Naive thymus-derived CD8-positive, alpha-beta T cell (primary cell): ENCODE measurements around the gene KCP. TPM values are rescaled to one million over a fixed set of nuclear protein-coding genes. Genes with fewer than 3 reads are reported as not detected.
"Not testable (repeated sequence)": the region's sequence is repeated elsewhere in the genome, so short reads cannot be mapped to it uniquely, and the experiment has no call there.

ENCODE experiments used
- ATAC-seq, 2 donors: fragments of 150-1000 bp; cut with Tn5 transposase in 1 of 2; sonication (Bioruptor Pico), chemical (Tn5 transposase) in 1 of 2; 1 replicate in 1 of 2; 2 replicates in 1 of 2; pipeline ENCODE4 v1.10.0; 2021; ENCODE audit warnings: mild to moderate bottlenecking in 2 of 2, moderate library complexity in 2 of 2
- POLR2A ChIA-PET: fragments of 350-600 bp; sonication (Branson Sonifier 250); formaldehyde crosslinking; loops from one replicate; lab custom pipeline; 2021; ENCODE audit warnings: antibody characterized with exemption; lab: Charles Lee
- DNase-seq, 10 donors: peaks; one replicate each; pipeline versions ENCODE4 v3.0.0 to v3.0.0-alpha.2; 2020 to 2022
- H3K27ac Mint-ChIP-seq, 10 donors: one replicate each; pipeline ENCODE4 v1.8.0; 2020 to 2022; ENCODE audit warnings: mild to moderate bottlenecking in 10 of 10, mixed read lengths in 10 of 10, moderate library complexity in 4 of 10, inconsistent platforms in 1 of 10
- H3K27me3 Mint-ChIP-seq, 5 donors: one replicate each; pipeline ENCODE4 v1.8.0; 2021 to 2022; ENCODE audit warnings: mixed read lengths in 5 of 5
- H3K36me3 Mint-ChIP-seq, 3 donors: one replicate each; pipeline ENCODE4 v1.8.0; 2020 to 2022; ENCODE audit warnings: mixed read lengths in 3 of 3, mild to moderate bottlenecking in 2 of 3, inconsistent platforms in 1 of 3
- H3K4me1 Mint-ChIP-seq, 4 donors: one replicate each; pipeline ENCODE4 v1.8.0; 2021 to 2022; ENCODE audit warnings: mixed read lengths in 4 of 4
- H3K4me3 Mint-ChIP-seq, 10 donors: one replicate each; pipeline ENCODE4 v1.8.0; 2020 to 2022; ENCODE audit warnings: mild to moderate bottlenecking in 10 of 10, mixed read lengths in 10 of 10, moderate library complexity in 6 of 10, inconsistent platforms in 1 of 10
- H3K9me3 Mint-ChIP-seq, 9 donors: one replicate each; pipeline ENCODE4 v1.8.0; 2020 to 2022; ENCODE audit warnings: mixed read lengths in 9 of 9, mild to moderate bottlenecking in 3 of 9, inconsistent platforms in 1 of 9, moderate library complexity in 1 of 9
- polyA plus RNA-seq, 3 donors: library from polyadenylated mRNA; unstranded; fragments of 300-500 nt; fragmentation: Illumina TruSeq; gene quantifications; one replicate each; pipeline ENCODE4 v1.2.3, GENCODE V29; 2021
- total RNA-seq, 8 experiments: library from RNA in 2 of 8; stranded (reverse) in 2 of 8; gene quantifications; one replicate each; pipeline ENCODE4 v1.2.3 and lab custom pipeline; 2021 to 2026

Gene KCP
- total and polyA plus RNA-seq, 5 experiments from 2014 or later: 0.29 to 0.33 TPM; not detected in 3

DNA sequence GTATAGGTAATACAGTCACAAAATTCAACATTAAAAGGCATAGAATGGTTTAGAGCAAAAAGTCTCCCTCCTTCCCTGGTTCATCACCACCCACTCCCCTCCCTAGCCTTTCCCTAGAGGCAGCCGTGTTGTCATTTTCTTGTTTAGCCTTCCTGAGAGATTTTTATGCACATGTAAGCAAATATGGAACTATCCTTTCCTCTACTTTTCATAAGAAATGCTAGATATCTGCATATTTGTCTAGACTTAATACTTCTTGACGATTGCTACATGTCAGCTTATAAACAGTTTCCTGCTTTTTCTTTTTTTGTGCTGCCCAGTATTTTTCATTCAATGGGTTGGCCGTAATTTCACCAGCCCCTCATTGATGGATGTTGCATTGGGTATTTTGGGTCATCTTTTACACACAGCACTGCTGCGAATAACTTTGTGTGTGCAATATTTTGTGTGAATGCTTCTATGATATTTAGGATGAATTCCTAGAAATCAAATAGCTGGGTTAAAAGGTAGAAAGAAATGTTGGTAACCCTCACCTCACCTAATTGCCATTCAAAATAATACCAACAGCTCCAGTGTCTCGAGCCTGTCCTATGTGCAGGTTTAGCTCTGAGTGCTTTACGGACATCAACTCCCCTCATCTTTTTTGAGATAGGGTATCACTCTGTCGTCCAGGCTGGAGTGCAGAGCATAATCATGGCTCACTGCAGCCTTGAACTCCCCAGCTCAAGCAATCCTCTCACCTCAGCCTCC, 34.2 kb upstream of the KCP start:
- H3K4me3 Mint-ChIP-seq: no peak overlapping the region
- H3K27ac Mint-ChIP-seq: no peak overlapping the region

DNA sequence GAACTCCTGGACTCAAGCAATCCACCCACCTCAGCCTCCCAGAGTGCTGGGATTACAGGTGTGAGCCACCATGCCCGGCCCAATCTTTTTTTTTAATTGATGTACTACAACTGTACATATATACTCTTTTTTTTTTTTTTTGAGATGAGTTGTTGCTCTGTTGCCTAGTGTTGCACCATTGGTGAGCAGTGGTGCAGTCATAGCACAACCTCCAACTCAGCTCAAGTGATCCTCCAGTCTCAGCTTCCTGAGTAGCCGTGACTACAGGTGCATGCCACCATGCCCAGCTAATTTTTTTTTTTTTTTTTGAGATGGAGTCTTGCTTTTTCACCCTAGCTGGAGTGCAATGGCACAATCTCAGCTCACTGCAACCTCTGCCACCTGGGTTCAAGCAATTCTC, 32.7 kb upstream of the KCP start:
- peak overlapping the region in 1 of 10 donors; percentile 34 for H3K27ac Mint-ChIP-seq
- peaks cover 8 to 26% (median 19%) of the 10 kb centered on the region in 4 donors for H3K4me1 Mint-ChIP-seq
- not testable (repeated sequence) for ATAC-seq, H3K36me3 Mint-ChIP-seq, H3K4me3 Mint-ChIP-seq, H3K9me3 Mint-ChIP-seq, DNase-seq
- peaks cover 4 to 29% (median 16%) of the 10 kb centered on the region in 5 donors for H3K27me3 Mint-ChIP-seq
- POLR2A ChIA-PET: interaction anchor here (0.7 kb wide), 2 partner anchors 19 to 855 kb away, joined by 4 to 5 read pairs; no protein-coding TSS in a partner anchor

More for the DNA sequence above, 34.2 kb upstream of the KCP start:
- POLR2A ChIA-PET: no interaction called here
- H3K27me3 Mint-ChIP-seq: peaks cover 0 to 20% (median 11%) of the 10 kb centered on the region in 5 donors
- H3K4me1 Mint-ChIP-seq: peaks cover 5 to 22% (median 14%) of the 10 kb centered on the region in 4 donors
- H3K36me3 Mint-ChIP-seq: no peaks in the 10 kb centered on the region
- ATAC-seq (no peak), DNase-seq (no peak)
- H3K9me3 Mint-ChIP-seq: no peaks in the 10 kb centered on the region

DNA sequence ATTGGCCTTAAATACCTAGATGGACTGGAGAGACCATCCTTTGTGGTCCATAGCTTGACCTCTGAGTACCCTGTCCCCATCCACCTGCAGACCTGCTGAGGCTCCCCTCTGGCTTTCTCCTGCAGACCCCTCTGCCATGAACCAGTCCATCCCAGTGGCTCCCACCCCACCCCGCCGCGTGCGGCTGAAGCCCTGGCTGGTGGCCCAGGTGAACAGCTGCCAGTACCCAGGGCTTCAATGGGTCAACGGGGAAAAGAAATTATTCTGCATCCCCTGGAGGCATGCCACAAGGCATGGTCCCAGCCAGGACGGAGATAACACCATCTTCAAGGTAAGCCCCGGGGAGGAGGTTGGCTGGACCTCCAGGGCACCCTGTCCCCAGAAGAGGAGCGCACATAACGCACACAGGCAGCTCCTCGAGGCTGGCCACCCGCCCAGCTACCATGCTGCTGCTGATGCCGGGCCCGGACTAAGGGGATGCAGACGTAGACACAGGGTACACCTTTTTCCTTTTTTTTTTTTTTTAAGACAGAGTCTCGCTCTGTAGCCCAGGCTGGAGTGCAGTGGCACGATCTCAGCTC, 31.5 kb upstream of the KCP start:
- Mint-ChIP-seq H3K27ac (no peak overlapping the region), H3K4me3 (no peak overlapping the region), H3K27me3 (peaks cover 6 to 38% (median 21%) of the 10 kb centered on the region in 5 donors), H3K36me3 (peaks cover 0 to 4% (median 2%) of the 10 kb centered on the region in 3 donors), H3K4me1 (peaks cover 12 to 31% (median 23%) of the 10 kb centered on the region in 4 donors), H3K9me3 (no peaks in the 10 kb centered on the region)
- POLR2A ChIA-PET: no interaction called here
- DNase-seq (no peak), ATAC-seq (no peak)

DNA sequence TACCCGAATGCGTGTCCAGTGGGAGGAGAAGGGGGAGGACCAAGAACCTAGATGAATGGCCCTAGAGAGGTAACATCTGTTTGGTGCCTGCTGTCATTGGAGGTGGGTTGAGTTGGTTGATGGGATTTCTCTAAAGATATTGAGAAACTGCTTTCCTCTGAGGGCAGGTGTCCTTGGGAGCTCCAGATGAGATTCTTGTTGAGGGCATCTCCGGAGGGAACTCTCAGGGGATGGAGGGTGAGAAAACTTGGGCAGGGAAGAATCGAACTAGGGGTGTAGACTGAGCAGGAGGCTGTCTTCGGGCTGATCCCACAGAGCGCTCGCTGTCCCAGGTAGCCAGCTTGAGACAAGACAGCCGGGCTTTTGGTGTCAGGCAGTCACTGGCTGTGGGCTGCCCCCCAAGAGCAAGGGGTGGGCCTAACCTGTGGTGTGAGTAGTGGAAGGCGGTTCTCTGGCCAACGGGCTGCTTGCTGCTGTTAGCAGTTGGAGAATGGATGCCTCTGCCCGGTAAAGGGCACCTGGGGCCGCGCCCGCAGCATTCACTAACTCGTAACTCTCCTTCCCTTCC, 30.9 kb upstream of the KCP start:
- POLR2A ChIA-PET: no interaction called here
- H3K27me3 Mint-ChIP-seq: peaks cover 10 to 45% (median 25%) of the 10 kb centered on the region in 5 donors
- peak overlapping the region in 2 of 10 donors; percentile 51 to 95 for H3K4me3 Mint-ChIP-seq
- ATAC-seq (no peak), DNase-seq (no peak)
- H3K36me3 Mint-ChIP-seq: peaks cover 0 to 6% (median 6%) of the 10 kb centered on the region in 3 donors
- peaks cover 14 to 35% (median 26%) of the 10 kb centered on the region in 4 donors for H3K4me1 Mint-ChIP-seq
- peak overlapping the region in 1 of 10 donors; percentile 55 for H3K27ac Mint-ChIP-seq
- H3K9me3 Mint-ChIP-seq: no peaks in the 10 kb centered on the region

DNA sequence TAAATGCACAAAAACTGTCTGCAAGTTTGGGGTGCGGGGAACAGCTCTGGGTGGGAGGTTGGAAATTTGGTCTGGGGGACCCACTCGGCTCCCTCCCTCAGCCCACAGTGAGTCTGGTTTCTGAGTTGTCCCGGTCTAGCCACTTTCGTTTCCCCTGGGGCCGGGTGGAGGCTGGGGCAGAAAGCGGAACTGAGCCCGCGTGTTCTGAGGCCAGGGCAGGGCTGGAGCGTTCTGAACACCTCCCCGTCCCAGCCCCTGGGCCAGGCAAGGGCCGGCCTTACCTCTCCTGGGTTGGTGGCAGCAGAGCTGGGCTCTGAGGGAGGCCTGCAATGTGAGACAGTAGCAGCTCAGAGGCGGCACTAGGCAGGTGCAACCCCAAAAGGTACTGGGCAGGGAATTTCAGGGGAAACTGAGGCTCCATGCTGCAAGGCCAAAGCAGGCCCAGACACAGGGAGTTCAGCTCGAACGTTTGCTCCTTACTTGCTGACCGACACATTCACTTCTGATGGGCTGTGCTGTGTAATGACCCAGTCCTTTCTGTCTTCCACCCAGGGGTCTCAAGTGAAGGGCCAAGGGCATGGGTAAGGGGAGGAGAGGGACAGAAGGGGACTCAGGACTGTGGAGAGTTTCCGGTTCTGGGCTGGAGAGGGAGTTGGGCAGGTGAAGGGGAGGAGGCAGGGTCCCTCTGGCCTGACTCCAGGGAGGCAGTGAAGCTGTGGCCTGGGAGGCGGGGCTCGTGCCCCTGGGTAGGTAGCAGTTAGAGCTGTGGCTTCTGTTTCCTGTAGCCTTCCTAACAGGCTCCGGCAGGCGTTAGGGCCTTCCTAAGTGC, 30.2 kb upstream of the KCP start:
- Mint-ChIP-seq H3K4me1 (peaks cover 14 to 35% (median 26%) of the 10 kb centered on the region in 4 donors), H3K9me3 (no peaks in the 10 kb centered on the region), H3K36me3 (peaks cover 0 to 6% (median 6%) of the 10 kb centered on the region in 3 donors), H3K27me3 (peaks cover 10 to 45% (median 25%) of the 10 kb centered on the region in 5 donors), H3K4me3 (peak overlapping the region in 5 of 10 donors; percentile 10 to 95 (median 51)), H3K27ac (peak overlapping the region in 3 of 10 donors; percentile 38 to 67 (median 55))
- ATAC-seq: peak; percentile 20 to 57
- DNase-seq: peak in 1 of 10 donors; percentile 61
- POLR2A ChIA-PET: no interaction called here

DNA sequence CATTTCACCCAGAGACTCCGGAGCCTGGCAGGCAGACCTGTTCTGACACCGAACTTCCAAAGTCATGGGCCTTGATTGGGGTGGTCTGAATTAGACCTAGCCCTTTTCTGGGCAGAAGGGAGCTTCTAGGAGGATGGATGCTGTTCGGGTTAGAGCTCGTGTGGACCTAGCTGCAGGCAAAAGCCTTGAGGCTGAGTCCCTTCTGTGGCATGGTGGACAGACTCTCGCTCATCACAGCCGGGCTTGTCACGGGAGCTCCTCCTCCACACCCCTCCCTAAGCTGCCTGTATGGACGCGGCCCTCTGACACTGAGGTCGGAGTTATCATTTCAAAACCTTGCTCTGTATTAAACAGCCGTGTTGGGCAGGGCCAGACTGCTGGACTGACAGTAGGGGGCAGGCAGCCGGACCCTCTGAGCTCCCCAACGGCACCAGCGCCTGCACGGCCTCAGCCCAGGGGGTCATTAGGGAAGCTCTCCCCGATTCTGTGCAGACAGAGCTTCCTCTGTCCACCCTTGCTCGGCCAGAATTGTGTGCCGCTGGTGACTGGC, 29.4 kb upstream of the KCP start:
- H3K27ac Mint-ChIP-seq: peak overlapping the region in 2 of 10 donors; percentile 24 to 55
- POLR2A ChIA-PET: no interaction called here
- no peaks in the 10 kb centered on the region for H3K9me3 Mint-ChIP-seq
- peak overlapping the region in 8 of 10 donors; percentile 10 to 95 (median 40) for H3K4me3 Mint-ChIP-seq
- ATAC-seq (peak in 1 of 2 donors; percentile 7), DNase-seq (no peak)
- peaks cover 14 to 40% (median 26%) of the 10 kb centered on the region in 4 donors for H3K4me1 Mint-ChIP-seq
- H3K36me3 Mint-ChIP-seq: peaks cover 0 to 6% (median 6%) of the 10 kb centered on the region in 3 donors
- peaks cover 10 to 45% (median 25%) of the 10 kb centered on the region in 5 donors for H3K27me3 Mint-ChIP-seq

DNA sequence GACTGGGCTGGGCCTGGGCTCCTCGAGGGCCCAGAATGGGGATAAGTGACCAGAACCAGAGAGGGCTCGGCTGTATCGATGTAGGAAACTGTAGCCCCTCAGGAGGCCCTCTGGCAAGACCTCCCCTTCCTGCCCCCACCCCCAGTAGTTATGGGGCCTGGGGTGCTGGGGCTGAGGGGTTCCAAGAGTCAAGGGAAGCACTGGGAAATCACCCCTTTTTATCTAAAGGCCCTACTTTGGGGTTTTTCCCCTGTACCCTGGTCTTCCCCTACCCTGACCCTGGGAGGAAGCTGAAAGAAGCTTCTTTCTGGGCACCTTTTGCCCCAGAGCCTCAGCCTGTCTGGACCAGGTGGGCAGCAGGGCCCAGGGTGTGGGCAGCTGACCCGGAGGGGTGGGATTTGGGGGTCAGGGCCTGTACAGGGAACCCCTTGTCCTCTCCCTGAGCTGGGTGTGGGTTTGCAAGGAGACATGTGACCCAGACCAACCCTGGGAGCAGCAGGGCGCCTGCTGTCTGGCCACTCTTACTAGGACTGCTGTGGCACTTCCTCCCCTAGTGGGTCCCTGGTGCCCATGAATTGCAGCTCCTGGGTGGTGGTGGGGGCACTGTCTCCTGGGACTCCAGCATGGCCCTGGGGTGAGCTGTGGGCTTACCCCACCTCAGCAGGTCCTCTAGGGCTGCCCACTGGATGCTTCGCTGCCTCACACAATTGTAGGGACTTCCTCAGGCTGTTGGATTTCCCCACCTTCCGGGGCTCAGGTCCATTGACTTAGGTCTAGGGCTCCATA, 28.8 kb upstream of the KCP start:
- ATAC-seq: peak; percentile 19 to 43
- no peak for DNase-seq
- Mint-ChIP-seq H3K27me3 (peaks cover 10 to 45% (median 25%) of the 10 kb centered on the region in 5 donors), H3K4me1 (peaks cover 14 to 45% (median 26%) of the 10 kb centered on the region in 4 donors), H3K9me3 (no peaks in the 10 kb centered on the region), H3K4me3 (peak overlapping the region in 9 of 10 donors; percentile 10 to 95 (median 69)), H3K27ac (peak overlapping the region in 1 of 10 donors; percentile 51), H3K36me3 (peaks cover 0 to 6% (median 6%) of the 10 kb centered on the region in 3 donors)
- POLR2A ChIA-PET: no interaction called here

DNA sequence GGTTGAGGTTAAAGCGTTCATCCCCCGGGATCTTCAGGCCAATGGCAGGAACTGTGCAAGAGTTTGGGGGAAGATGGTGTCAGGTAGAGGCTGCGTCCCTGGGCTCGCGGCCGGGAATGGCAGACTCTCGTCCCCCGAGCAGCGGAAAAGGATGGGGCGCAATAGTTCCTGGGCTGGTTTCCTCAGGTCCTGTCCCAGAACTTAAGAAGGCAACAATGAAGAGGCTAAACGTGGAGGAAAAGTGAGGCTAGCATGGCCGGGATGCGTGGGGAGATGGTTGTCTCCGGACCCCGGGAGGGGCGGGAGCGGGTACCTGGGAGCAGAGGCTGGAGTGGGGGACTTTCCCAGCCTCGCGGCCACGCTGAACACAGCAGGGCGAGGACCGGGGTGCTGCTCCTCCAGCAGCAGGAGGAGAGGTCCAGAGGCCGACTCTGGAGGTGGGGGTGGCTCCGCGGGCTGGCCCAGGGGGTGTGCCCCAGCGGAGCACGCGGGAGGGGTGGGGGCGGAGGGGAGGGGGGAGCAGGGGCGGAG, 28.1 kb upstream of the KCP start:
- ATAC-seq: peak in 1 of 2 donors; percentile 17
- peak overlapping the region in 3 of 10 donors; percentile 31 to 76 (median 48) for H3K27ac Mint-ChIP-seq
- H3K4me3 Mint-ChIP-seq: peak overlapping the region; percentile 72 to 95 (median 84)
- DNase-seq: no peak
- peaks cover 0 to 6% (median 6%) of the 10 kb centered on the region in 3 donors for H3K36me3 Mint-ChIP-seq
- POLR2A ChIA-PET: no interaction called here
- H3K27me3 Mint-ChIP-seq: peaks cover 10 to 46% (median 25%) of the 10 kb centered on the region in 5 donors
- no peaks in the 10 kb centered on the region for H3K9me3 Mint-ChIP-seq
- peaks cover 15 to 50% (median 27%) of the 10 kb centered on the region in 4 donors for H3K4me1 Mint-ChIP-seq

DNA sequence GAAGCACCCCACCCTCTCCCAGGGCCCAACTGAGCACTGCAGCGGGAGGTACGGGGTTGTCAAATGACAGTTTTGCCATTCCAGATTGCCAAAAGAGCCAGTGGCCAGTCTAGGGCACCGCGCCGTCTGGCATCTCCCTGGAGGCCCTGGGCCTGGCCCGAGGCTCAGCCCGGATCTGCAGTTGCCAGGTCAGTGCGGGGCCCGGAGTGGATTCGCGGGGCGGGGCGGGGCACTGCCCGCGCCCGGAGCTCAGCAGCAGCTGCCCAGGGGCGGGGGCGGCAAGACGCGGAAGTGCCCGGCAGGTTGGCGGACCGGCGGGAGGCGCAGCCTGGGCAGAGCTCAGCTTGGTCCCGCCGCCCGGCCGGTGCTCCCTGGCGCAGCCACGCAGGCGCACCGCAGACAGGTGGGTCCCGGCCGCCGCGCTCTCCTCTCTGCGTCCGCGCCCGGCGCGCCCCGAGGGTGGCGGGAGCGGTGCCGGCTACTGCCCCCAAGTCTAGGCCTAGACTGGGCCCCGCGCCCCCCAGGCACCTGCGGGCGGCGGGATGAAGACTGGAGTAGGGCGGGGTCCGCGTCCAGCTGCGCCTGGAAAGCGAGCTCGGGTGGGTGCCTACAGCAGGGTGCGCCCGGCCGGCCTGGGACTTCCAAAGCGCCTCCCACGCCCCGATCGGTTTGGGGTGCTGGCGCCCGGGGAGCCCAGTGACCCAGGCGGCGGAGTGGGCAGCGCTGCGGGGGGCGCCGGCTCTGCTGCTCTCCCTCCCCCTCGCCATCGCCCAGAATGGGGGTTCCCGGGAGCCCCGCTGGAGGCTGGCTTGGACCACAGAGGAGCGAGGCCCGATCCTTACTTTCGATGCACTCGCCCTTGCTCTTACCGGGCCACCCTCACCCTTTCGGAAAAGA, 27.4 kb upstream of the KCP start, which contains the start of gene IRF5:
Gene IRF5 (plus strand): TSS at position 281 of the 897 bp plus-strand sequence. CDS start 4,155 bp downstream, outside the sequence.
- ATAC-seq (peak; percentile 30 to 34), DNase-seq (no peak)

DNA sequence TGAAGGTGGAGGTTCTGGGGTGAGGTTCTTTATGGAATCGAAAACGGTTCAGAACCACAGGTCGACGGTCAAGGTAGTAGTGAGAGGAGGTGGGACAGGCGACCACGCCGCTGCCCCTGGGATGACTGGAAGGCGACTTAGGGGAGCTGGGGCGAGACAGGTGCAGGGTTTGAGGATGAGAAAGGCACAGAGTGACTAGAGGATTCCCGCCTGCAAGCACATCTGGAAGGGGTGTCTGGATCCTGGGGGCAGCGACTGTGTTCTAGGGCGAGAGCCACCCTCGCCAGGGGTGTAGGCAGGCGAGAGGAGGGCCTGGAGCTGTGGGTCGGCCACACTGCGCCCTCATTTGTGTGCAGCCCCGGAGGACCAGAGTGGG, 26.8 kb upstream of the KCP start:
- DNase-seq (no peak), ATAC-seq (no peak)
- H3K27me3 Mint-ChIP-seq: peaks cover 10 to 54% (median 29%) of the 10 kb centered on the region in 5 donors
- H3K4me3 Mint-ChIP-seq: peak overlapping the region; percentile 61 to 88 (median 78)
- H3K36me3 Mint-ChIP-seq: peaks cover 0 to 6% (median 6%) of the 10 kb centered on the region in 3 donors
- POLR2A ChIA-PET: no interaction called here
- peak overlapping the region in 2 of 10 donors; percentile 36 to 51 for H3K27ac Mint-ChIP-seq
- H3K9me3 Mint-ChIP-seq: no peaks in the 10 kb centered on the region
- peaks cover 22 to 63% (median 38%) of the 10 kb centered on the region in 4 donors for H3K4me1 Mint-ChIP-seq

More for the DNA sequence above, 27.4 kb upstream of the KCP start, which contains the start of gene IRF5:
- Mint-ChIP-seq H3K4me3 (peak within 1 kb of the TSS; percentile 72 to 95 (median 86)), H3K36me3 (peaks cover 0 to 6% (median 6%) of the 10 kb centered on the region in 3 donors), H3K27me3 (peaks cover 10 to 53% (median 29%) of the 10 kb centered on the region in 5 donors), H3K27ac (peak within 1 kb of the TSS in 4 of 10 donors; percentile 36 to 76 (median 50)), H3K9me3 (no peaks in the 10 kb centered on the region), H3K4me1 (peaks cover 20 to 57% (median 34%) of the 10 kb centered on the region in 4 donors)
- POLR2A ChIA-PET: no interaction called here
